ENCODE data around the gene SLC29A1.

DNA sequence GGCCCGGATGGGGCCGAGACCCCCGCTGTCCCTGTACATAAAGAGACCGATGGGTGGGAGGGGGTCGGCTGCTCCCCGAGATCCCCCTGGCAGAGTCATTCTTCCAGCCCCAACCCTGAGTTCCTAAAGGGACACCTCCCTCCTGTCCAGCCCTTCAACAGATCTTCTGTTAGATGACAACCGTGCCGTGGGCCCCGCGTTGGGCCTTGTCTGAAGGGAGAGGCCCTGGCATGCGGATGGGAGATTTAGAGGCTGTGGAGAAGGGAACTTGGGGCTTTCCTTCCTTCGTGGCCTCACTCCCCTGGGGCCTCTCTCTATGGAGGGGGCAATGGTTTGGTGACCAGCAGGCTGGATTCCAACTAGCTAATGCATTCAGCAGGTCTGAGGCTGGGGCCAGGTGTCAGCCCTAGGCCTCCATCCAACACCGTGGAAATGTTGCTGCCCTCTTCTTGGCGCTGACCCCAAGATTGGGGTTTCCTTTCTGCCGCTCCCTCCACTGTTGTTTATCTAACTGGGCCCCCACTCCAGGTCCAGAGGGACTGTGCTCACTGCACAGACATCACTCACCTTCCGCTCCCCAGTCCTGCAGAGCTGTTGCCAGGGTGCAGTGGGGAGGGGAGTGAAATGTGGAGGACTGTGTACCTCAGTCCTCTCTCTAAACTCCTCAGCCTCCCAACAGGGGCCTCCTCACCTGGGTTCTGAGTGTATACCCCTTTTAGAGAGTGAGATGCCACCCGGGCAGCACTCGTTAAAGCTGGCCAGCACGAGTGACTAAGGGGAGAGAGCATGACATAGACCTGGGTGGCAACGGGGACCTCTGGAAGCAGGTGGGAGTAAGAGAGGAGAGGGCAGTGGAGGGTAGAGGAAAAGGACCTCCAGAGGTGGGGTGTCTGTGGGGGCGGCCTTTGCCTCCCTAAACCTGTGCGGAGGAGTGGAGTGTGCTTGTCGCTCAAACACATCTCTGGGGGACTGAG lies 53.6 kb downstream of the SLC29A1 start:
- TF ChIP-seq, protein P1, sequence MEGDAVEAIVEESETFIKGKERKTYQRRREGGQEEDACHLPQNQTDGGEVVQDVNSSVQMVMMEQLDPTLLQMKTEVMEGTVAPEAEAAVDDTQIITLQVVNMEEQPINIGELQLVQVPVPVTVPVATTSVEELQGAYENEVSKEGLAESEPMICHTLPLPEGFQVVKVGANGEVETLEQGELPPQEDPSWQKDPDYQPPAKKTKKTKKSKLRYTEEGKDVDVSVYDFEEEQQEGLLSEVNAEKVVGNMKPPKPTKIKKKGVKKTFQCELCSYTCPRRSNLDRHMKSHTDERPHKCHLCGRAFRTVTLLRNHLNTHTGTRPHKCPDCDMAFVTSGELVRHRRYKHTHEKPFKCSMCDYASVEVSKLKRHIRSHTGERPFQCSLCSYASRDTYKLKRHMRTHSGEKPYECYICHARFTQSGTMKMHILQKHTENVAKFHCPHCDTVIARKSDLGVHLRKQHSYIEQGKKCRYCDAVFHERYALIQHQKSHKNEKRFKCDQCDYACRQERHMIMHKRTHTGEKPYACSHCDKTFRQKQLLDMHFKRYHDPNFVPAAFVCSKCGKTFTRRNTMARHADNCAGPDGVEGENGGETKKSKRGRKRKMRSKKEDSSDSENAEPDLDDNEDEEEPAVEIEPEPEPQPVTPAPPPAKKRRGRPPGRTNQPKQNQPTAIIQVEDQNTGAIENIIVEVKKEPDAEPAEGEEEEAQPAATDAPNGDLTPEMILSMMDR (IDR thresholded peaks at IDR 0.05), result no peak
- no peak for TF ChIP-seq POLR2A (IDR thresholded peaks at IDR 0.05)
